ENCODE data around the gene ZNF598.

- no peak for TF ChIP-seq TSHZ1 (tag by site-specific recombination; IDR thresholded peaks at IDR 0.05; ENCODE audit: borderline replicate concordance)
- no peak for TF ChIP-seq CTCF (tag by site-specific recombination; IDR thresholded peaks at IDR 0.05)
- no peak for TF ChIP-seq ZNF175 (tag by site-specific recombination; IDR thresholded peaks at IDR 0.05)
- TF ChIP-seq, protein P1, sequence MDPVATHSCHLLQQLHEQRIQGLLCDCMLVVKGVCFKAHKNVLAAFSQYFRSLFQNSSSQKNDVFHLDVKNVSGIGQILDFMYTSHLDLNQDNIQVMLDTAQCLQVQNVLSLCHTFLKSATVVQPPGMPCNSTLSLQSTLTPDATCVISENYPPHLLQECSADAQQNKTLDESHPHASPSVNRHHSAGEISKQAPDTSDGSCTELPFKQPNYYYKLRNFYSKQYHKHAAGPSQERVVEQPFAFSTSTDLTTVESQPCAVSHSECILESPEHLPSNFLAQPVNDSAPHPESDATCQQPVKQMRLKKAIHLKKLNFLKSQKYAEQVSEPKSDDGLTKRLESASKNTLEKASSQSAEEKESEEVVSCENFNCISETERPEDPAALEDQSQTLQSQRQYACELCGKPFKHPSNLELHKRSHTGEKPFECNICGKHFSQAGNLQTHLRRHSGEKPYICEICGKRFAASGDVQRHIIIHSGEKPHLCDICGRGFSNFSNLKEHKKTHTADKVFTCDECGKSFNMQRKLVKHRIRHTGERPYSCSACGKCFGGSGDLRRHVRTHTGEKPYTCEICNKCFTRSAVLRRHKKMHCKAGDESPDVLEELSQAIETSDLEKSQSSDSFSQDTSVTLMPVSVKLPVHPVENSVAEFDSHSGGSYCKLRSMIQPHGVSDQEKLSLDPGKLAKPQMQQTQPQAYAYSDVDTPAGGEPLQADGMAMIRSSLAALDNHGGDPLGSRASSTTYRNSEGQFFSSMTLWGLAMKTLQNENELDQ (tag by site-specific recombination; IDR thresholded peaks at IDR 0.05; ENCODE audit: low read depth): no peak
- TF ChIP-seq, protein P2, sequence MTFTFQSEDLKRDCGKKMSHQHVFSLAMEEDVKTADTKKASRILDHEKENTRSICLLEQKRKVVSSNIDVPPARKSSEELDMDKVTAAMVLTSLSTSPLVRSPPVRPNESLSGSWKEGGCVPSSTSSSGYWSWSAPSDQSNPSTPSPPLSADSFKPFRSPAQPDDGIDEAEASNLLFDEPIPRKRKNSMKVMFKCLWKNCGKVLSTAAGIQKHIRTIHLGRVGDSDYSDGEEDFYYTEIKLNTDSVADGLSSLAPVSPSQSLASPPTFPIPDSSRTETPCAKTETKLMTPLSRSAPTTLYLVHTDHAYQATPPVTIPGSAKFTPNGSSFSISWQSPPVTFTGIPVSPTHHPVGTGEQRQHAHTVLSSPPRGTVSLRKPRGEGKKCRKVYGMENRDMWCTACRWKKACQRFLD (tag by site-specific recombination; IDR thresholded peaks at IDR 0.05): no peak
- TF ChIP-seq ZNF549 (tag by site-specific recombination; IDR thresholded peaks at IDR 0.05): no peak
- TF ChIP-seq ZNF404 (tag by site-specific recombination; IDR thresholded peaks at IDR 0.05): no peak
- no peak for TF ChIP-seq ZNF174 (tag by site-specific recombination; IDR thresholded peaks at IDR 0.05)
- TF ChIP-seq ZBTB7A (tag by site-specific recombination; IDR thresholded peaks at IDR 0.05; ENCODE audit: low read depth): no peak
- TF ChIP-seq, protein P3, sequence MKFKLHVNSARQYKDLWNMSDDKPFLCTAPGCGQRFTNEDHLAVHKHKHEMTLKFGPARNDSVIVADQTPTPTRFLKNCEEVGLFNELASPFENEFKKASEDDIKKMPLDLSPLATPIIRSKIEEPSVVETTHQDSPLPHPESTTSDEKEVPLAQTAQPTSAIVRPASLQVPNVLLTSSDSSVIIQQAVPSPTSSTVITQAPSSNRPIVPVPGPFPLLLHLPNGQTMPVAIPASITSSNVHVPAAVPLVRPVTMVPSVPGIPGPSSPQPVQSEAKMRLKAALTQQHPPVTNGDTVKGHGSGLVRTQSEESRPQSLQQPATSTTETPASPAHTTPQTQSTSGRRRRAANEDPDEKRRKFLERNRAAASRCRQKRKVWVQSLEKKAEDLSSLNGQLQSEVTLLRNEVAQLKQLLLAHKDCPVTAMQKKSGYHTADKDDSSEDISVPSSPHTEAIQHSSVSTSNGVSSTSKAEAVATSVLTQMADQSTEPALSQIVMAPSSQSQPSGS (tag by site-specific recombination; IDR thresholded peaks at IDR 0.05; ENCODE audit: low read depth): no peak
- TF ChIP-seq, protein P4, sequence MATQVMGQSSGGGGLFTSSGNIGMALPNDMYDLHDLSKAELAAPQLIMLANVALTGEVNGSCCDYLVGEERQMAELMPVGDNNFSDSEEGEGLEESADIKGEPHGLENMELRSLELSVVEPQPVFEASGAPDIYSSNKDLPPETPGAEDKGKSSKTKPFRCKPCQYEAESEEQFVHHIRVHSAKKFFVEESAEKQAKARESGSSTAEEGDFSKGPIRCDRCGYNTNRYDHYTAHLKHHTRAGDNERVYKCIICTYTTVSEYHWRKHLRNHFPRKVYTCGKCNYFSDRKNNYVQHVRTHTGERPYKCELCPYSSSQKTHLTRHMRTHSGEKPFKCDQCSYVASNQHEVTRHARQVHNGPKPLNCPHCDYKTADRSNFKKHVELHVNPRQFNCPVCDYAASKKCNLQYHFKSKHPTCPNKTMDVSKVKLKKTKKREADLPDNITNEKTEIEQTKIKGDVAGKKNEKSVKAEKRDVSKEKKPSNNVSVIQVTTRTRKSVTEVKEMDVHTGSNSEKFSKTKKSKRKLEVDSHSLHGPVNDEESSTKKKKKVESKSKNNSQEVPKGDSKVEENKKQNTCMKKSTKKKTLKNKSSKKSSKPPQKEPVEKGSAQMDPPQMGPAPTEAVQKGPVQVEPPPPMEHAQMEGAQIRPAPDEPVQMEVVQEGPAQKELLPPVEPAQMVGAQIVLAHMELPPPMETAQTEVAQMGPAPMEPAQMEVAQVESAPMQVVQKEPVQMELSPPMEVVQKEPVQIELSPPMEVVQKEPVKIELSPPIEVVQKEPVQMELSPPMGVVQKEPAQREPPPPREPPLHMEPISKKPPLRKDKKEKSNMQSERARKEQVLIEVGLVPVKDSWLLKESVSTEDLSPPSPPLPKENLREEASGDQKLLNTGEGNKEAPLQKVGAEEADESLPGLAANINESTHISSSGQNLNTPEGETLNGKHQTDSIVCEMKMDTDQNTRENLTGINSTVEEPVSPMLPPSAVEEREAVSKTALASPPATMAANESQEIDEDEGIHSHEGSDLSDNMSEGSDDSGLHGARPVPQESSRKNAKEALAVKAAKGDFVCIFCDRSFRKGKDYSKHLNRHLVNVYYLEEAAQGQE (tag by site-specific recombination; IDR thresholded peaks at IDR 0.05): no peak
- TF ChIP-seq ZFP37 (tag by site-specific recombination; IDR thresholded peaks at IDR 0.05): no peak
- TF ChIP-seq ZNF624 (tag by site-specific recombination; IDR thresholded peaks at IDR 0.05): no peak
- no peak for TF ChIP-seq ZNF23 (tag by site-specific recombination; IDR thresholded peaks at IDR 0.05; ENCODE audit: borderline replicate concordance)
Measured at GRCh38 chr16:1980770-1981087, 28.9 kb downstream of the ZNF598 start.
